ENCODE measurements around the gene NUP93.

The NUP93 gene

DNA sequence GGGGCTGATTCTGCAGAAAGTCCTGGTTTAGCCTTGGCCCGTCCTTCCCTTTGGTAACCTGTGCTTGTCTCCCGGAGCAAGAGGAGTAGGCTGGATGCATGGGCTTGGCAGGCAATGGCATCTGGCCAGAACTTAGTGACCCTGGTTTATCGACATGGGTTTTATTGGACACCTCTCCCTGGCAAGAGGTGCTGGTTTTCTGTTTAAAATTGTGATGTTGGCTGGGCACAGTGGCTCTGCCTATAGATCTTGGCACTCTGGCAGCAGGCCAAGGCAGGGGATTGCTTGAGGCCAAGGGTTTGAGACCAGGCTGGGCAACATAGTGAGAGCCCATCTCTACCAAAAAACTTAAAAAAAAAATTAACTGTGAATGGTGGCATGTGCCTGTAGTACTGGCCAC, 166.3 kb downstream of the NUP93 start:
- H3K27ac ChIP-seq (ENCODE audit: low read length), result no peak overlapping the region
- no peaks in the 10 kb centered on the region for H3K9me3 ChIP-seq (ENCODE audit: insufficient read depth, low read length, severe bottlenecking)
- H3K36me3 ChIP-seq (ENCODE audit: insufficient read depth, low read length), result no peaks in the 10 kb centered on the region

DNA sequence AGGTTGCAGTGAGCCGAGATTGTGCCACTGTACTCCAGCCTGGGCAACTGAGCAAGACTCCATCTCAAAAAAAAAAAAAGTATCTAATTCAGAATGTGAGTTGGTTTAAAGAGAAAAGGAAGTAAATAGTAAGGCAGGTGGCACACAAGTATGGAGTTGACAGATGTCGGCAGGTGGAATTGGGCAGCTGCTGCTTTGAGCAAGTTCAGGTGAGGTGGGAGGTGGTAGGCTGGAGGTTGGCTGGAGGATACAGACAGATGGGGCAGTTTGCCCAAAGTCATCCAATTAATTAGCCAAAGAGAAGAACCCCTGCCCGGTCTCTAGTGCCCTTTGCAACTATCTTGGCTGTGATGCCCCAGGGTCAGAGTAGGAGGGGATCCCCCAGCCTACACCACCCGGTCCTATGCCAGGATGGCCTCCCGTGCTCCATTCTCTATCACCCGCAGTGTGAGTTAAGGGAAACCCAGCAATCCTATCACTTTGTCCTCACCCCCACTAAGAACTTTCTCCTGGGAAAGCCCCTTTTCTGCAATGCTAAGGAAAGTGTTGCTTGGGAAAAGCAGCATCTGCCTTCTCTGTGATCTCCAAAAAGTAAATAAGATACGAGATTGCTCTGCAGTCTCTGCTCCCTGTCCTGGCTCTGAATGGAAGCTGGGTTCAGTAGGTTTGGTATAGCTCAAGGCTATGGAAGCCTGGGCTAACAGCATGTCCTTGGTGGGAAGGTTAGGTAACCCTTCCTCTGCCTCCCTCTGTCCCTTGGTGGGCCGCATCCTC, 167.3 kb downstream of the NUP93 start:
- no peak for ATAC-seq (ENCODE audit: insufficient read depth, low read depth)
- no peak overlapping the region for H3K4me2 ChIP-seq (ENCODE audit: insufficient read depth, low read length)

More for the DNA sequence above, 166.3 kb downstream of the NUP93 start:
- ATAC-seq (ENCODE audit: insufficient read depth, low read depth), result no peak
- H3K4me3 ChIP-seq (ENCODE audit: low read depth in 1 of 2, low read length in 2 of 2), result no peak overlapping the region
- H3K4me1 ChIP-seq (ENCODE audit: insufficient read depth, low read length), result no peaks in the 10 kb centered on the region
- DNase-seq, result no peak
- H3K4me2 ChIP-seq (ENCODE audit: insufficient read depth, low read length), result no peak overlapping the region
- no peaks in the 10 kb centered on the region for H3K27me3 ChIP-seq (ENCODE audit: insufficient read depth, low read length, poor library complexity)
- no peak overlapping the region for H3K9ac ChIP-seq (ENCODE audit: low read depth, low read length)
- no peaks in the 10 kb centered on the region for H4K20me1 ChIP-seq (ENCODE audit: insufficient read depth, low read length)
- H2AFZ ChIP-seq (ENCODE audit: low read depth, low read length), result no peak overlapping the region
- H3K79me2 ChIP-seq (ENCODE audit: insufficient read depth, low read length), result no peaks in the 10 kb centered on the region
- no peak for TF ChIP-seq EZH2 (IDR thresholded peaks at IDR 0.05; ENCODE audit: borderline replicate concordance, low read depth, low read length, severe bottlenecking)
- TF ChIP-seq, protein P1, sequence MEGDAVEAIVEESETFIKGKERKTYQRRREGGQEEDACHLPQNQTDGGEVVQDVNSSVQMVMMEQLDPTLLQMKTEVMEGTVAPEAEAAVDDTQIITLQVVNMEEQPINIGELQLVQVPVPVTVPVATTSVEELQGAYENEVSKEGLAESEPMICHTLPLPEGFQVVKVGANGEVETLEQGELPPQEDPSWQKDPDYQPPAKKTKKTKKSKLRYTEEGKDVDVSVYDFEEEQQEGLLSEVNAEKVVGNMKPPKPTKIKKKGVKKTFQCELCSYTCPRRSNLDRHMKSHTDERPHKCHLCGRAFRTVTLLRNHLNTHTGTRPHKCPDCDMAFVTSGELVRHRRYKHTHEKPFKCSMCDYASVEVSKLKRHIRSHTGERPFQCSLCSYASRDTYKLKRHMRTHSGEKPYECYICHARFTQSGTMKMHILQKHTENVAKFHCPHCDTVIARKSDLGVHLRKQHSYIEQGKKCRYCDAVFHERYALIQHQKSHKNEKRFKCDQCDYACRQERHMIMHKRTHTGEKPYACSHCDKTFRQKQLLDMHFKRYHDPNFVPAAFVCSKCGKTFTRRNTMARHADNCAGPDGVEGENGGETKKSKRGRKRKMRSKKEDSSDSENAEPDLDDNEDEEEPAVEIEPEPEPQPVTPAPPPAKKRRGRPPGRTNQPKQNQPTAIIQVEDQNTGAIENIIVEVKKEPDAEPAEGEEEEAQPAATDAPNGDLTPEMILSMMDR (IDR thresholded peaks at IDR 0.05; ENCODE audit: borderline replicate concordance, extremely low read depth, low read length, poor library complexity, severe bottlenecking), result no peak

DNA sequence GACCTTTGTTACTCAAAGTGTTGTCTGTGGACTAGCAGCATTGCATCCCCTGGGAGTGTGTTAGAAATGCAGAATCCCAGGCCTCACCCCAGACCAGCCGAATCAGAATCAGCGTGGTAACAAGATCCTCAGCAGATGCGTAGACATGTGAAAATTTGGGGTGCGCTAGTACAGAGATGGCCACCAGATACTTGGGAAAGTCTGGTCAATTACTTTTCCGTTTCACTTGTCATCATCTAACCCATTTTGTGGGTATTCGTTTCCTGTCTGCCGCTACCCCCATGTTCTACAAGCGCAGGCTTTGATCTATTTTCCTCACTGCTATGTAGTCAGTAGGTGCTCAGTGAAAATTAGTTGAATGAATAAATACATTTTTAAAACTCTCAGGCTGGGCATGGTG, 168.9 kb downstream of the NUP93 start:
- H3K27me3 ChIP-seq (ENCODE audit: insufficient read depth, low read length, poor library complexity), result no peaks in the 10 kb centered on the region
- no peaks in the 10 kb centered on the region for H3K79me2 ChIP-seq (ENCODE audit: insufficient read depth, low read length)
- no peaks in the 10 kb centered on the region for H4K20me1 ChIP-seq (ENCODE audit: insufficient read depth, low read length)
- H3K4me1 ChIP-seq (ENCODE audit: insufficient read depth, low read length), result no peaks in the 10 kb centered on the region
- H3K4me3 ChIP-seq (ENCODE audit: low read depth in 1 of 2, low read length in 2 of 2), result no peak overlapping the region
- H3K9me3 ChIP-seq (ENCODE audit: insufficient read depth, low read length, severe bottlenecking), result no peaks in the 10 kb centered on the region
- H3K4me2 ChIP-seq (ENCODE audit: insufficient read depth, low read length), result no peak overlapping the region
- DNase-seq (peak; percentile 18), ATAC-seq (ENCODE audit: insufficient read depth, low read depth) (peak; percentile 69)
- H3K27ac ChIP-seq (ENCODE audit: low read length), result no peak overlapping the region
- no peak for TF ChIP-seq EZH2 (IDR thresholded peaks at IDR 0.05; ENCODE audit: borderline replicate concordance, low read depth, low read length, severe bottlenecking)
- TF ChIP-seq, protein P1 (IDR thresholded peaks at IDR 0.05; ENCODE audit: borderline replicate concordance, extremely low read depth, low read length, poor library complexity, severe bottlenecking), result no peak
- no peak overlapping the region for H3K9ac ChIP-seq (ENCODE audit: low read depth, low read length)
- no peaks in the 10 kb centered on the region for H3K36me3 ChIP-seq (ENCODE audit: insufficient read depth, low read length)
- H2AFZ ChIP-seq (ENCODE audit: low read depth, low read length), result no peak overlapping the region

More for the DNA sequence above, 167.3 kb downstream of the NUP93 start:
- H3K4me1 ChIP-seq (ENCODE audit: insufficient read depth, low read length), result no peaks in the 10 kb centered on the region
- TF ChIP-seq, protein P1 (IDR thresholded peaks at IDR 0.05; ENCODE audit: borderline replicate concordance, extremely low read depth, low read length, poor library complexity, severe bottlenecking), result no peak
- TF ChIP-seq EZH2 (IDR thresholded peaks at IDR 0.05; ENCODE audit: borderline replicate concordance, low read depth, low read length, severe bottlenecking), result no peak
- H4K20me1 ChIP-seq (ENCODE audit: insufficient read depth, low read length), result no peaks in the 10 kb centered on the region
- DNase-seq, result no peak
- H3K9ac ChIP-seq (ENCODE audit: low read depth, low read length), result no peak overlapping the region
- no peak overlapping the region for H3K27ac ChIP-seq (ENCODE audit: low read length)
- no peaks in the 10 kb centered on the region for H3K36me3 ChIP-seq (ENCODE audit: insufficient read depth, low read length)
- H3K27me3 ChIP-seq (ENCODE audit: insufficient read depth, low read length, poor library complexity), result no peaks in the 10 kb centered on the region
- no peak overlapping the region for H3K4me3 ChIP-seq (ENCODE audit: low read depth in 1 of 2, low read length in 2 of 2)
- H3K79me2 ChIP-seq (ENCODE audit: insufficient read depth, low read length), result no peaks in the 10 kb centered on the region
- H2AFZ ChIP-seq (ENCODE audit: low read depth, low read length), result no peak overlapping the region
- no peaks in the 10 kb centered on the region for H3K9me3 ChIP-seq (ENCODE audit: insufficient read depth, low read length, severe bottlenecking)

All from DND-41 (cell line).